ENCODE results near the gene TEAD1.

The TEAD1 gene

GRCh38 chr11:12842933-12843636, 168.9 kb downstream of the TEAD1 start:
- DNase-seq: peak; percentile 85

GRCh38 chr11:12845163-12845562, 170.9 kb downstream of the TEAD1 start:
- no peak for DNase-seq

- peak; percentile 76 for DNase-seq
Measured at GRCh38 chr11:12845739-12846358, 171.6 kb downstream of the TEAD1 start.

GRCh38 chr11:12846786-12847615, 172.8 kb downstream of the TEAD1 start:
- DNase-seq: no peak

GRCh38 chr11:12848413-12848812, 174.2 kb downstream of the TEAD1 start:
- DNase-seq: no peak

GRCh38 chr11:12853325-12853651, 179.1 kb downstream of the TEAD1 start:
- no peak for DNase-seq

- DNase-seq: no peak
Measured at GRCh38 chr11:12853652-12854296, 179.6 kb downstream of the TEAD1 start.

- no peak for DNase-seq
Measured at GRCh38 chr11:12854297-12854661, 180.1 kb downstream of the TEAD1 start.

- DNase-seq: no peak
Measured at GRCh38 chr11:12854829-12855228, 180.6 kb downstream of the TEAD1 start.

- no peak for DNase-seq
Measured at GRCh38 chr11:12856338-12856737, 182.1 kb downstream of the TEAD1 start.

GRCh38 chr11:12857572-12857971, 183.4 kb downstream of the TEAD1 start:
- no peak for DNase-seq

- DNase-seq: no peak
Measured at GRCh38 chr11:12859872-12860657, 185.8 kb downstream of the TEAD1 start.

GRCh38 chr11:12860827-12861226, 186.6 kb downstream of the TEAD1 start:
- no peak for DNase-seq

GRCh38 chr11:12862696-12863469, 188.7 kb downstream of the TEAD1 start:
- no peak for DNase-seq

GRCh38 chr11:12863605-12864121, 189.4 kb downstream of the TEAD1 start:
- DNase-seq: no peak

- DNase-seq: no peak
Measured at GRCh38 chr11:12864316-12865156, 190.3 kb downstream of the TEAD1 start.

GRCh38 chr11:12865863-12866595, 191.8 kb downstream of the TEAD1 start:
- DNase-seq: no peak

GRCh38 chr11:12867531-12867930, 193.3 kb downstream of the TEAD1 start:
- DNase-seq: no peak

GRCh38 chr11:12868315-12869073, 194.3 kb downstream of the TEAD1 start:
- no peak for DNase-seq

All from NCI-H1436 (cell line).